ENCODE data around the gene SPACDR. TPM values are rescaled to one million over a fixed set of nuclear protein-coding genes. Genes with fewer than 3 reads are reported as not detected.

The SPACDR gene
- total RNA-seq, 1 experiment from 2014 or later = 2.9 TPM

DNA sequence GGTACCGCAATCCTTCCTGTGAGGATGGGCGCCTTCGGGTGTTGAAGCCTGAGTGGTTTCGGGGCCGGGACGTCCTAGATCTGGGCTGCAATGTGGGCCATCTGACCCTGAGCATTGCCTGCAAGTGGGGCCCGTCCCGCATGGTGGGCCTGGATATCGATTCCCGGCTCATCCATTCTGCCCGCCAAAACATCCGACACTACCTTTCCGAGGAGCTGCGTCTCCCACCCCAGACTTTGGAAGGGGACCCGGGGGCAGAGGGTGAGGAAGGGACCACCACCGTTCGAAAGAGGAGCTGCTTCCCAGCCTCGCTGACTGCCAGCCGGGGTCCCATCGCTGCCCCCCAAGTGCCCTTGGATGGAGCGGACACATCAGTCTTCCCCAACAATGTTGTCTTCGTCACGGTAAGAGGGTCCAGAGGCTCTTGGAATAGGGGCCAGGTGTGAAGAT lies 32.7 kb downstream of the SPACDR start:
- no TSS peak for BruUV-seq (replicated peaks)
- H3K27ac ChIP-seq (ENCODE audit: low read depth, low read length, poor library complexity, severe bottlenecking) = peak overlapping the region; percentile 99
- TF ChIP-seq CTCF (conservative IDR thresholded peaks at IDR 0.05; ENCODE audit: low read depth, low read length) = no peak
- TF ChIP-seq EZH2 (IDR thresholded peaks at IDR 0.05; ENCODE audit: borderline replicate concordance, low read depth, low read length, poor library complexity, severe bottlenecking) = no peak
- H3K4me1 ChIP-seq (ENCODE audit: insufficient read depth, low read length, poor library complexity, severe bottlenecking) = peaks cover 23% of the 10 kb centered on the region
- H3K36me3 ChIP-seq (ENCODE audit: insufficient read depth, low read length, poor library complexity, severe bottlenecking) = peaks cover 41% of the 10 kb centered on the region
- peak overlapping the region; percentile 93 for H3K4me3 ChIP-seq (ENCODE audit: low read depth, low read length, poor library complexity, severe bottlenecking)
- no peak for DNase-seq (ENCODE audit: low spot score)
- POLR2A ChIA-PET (ENCODE audit: low non-redundant PET) = no interaction called here
- peaks cover 4% of the 10 kb centered on the region for H3K9me3 ChIP-seq (ENCODE audit: low read depth, low read length, poor library complexity, severe bottlenecking)
- H3K27me3 ChIP-seq (replicated peaks; ENCODE audit: insufficient read depth, low read depth, low read length, poor library complexity) = no peaks in the 10 kb centered on the region
- CTCF ChIA-PET = no interaction called here
- intact Hi-C loops (cut with micrococcal nuclease; ENCODE audit: unreplicated experiment) = no loop called here

- TF ChIP-seq CTCF (conservative IDR thresholded peaks at IDR 0.05; ENCODE audit: low read depth, low read length) (no peak), EZH2 (IDR thresholded peaks at IDR 0.05; ENCODE audit: borderline replicate concordance, low read depth, low read length, poor library complexity, severe bottlenecking) (no peak)
- CTCF ChIA-PET = no interaction called here
- Histone ChIP-seq H3K36me3 (ENCODE audit: insufficient read depth, low read length, poor library complexity, severe bottlenecking) (peaks cover 41% of the 10 kb centered on the region), H3K27ac (ENCODE audit: low read depth, low read length, poor library complexity, severe bottlenecking) (peak overlapping the region; percentile 99), H3K9me3 (ENCODE audit: low read depth, low read length, poor library complexity, severe bottlenecking) (peaks cover 4% of the 10 kb centered on the region), H3K4me1 (ENCODE audit: insufficient read depth, low read length, poor library complexity, severe bottlenecking) (peaks cover 23% of the 10 kb centered on the region), H3K4me3 (ENCODE audit: low read depth, low read length, poor library complexity, severe bottlenecking) (peak overlapping the region; percentile 93), H3K27me3 (replicated peaks; ENCODE audit: insufficient read depth, low read depth, low read length, poor library complexity) (no peaks in the 10 kb centered on the region)
- POLR2A ChIA-PET (ENCODE audit: low non-redundant PET) = interaction anchor here (0.6 to 0.7 kb wide), 2 partner anchors 33 to 282 kb away, joined by 3 to 4 read pairs; partner anchors contain the start of gene LAMTOR4
- DNase-seq (ENCODE audit: low spot score) = no peak
- BruUV-seq (replicated peaks) = no TSS peak
- intact Hi-C loops (cut with micrococcal nuclease; ENCODE audit: unreplicated experiment) = no loop called here
Measured at GRCh38 chr7:100430493-100431285, 33.4 kb downstream of the SPACDR start.

GRCh38 chr7:100429637-100430492 lies 34.2 kb downstream of the SPACDR start, which contains the start of gene MEPCE:
TSS of gene MEPCE (plus strand) at chr7:100429831. CDS start at chr7:100430019, 188 bp downstream.
- CTCF ChIA-PET = interaction anchor here (0.6 to 1.3 kb wide), 2 partner anchors 313 to 436 kb away, joined by 3 to 4 read pairs; no protein-coding TSS in a partner anchor
- peak; percentile 98 for DNase-seq (ENCODE audit: low spot score)
- intact Hi-C loops (cut with micrococcal nuclease; ENCODE audit: unreplicated experiment) = no loop called here
- H3K9me3 ChIP-seq (ENCODE audit: low read depth, low read length, poor library complexity, severe bottlenecking) = peaks cover 4% of the 10 kb centered on the region
- no peak for TF ChIP-seq EZH2 (IDR thresholded peaks at IDR 0.05; ENCODE audit: borderline replicate concordance, low read depth, low read length, poor library complexity, severe bottlenecking)
- TF ChIP-seq CTCF (conservative IDR thresholded peaks at IDR 0.05; ENCODE audit: low read depth, low read length) = no peak
- POLR2A ChIA-PET (ENCODE audit: low non-redundant PET) = interaction anchor here (0.6 to 0.7 kb wide), 2 partner anchors 33 to 281 kb away, joined by 3 to 4 read pairs; partner anchors contain the start of gene LAMTOR4
- peaks cover 23% of the 10 kb centered on the region for H3K4me1 ChIP-seq (ENCODE audit: insufficient read depth, low read length, poor library complexity, severe bottlenecking)
- H3K27ac ChIP-seq (ENCODE audit: low read depth, low read length, poor library complexity, severe bottlenecking) = peak within 1 kb of the TSS; percentile 99
- TSS peak; percentile 55 for BruUV-seq (replicated peaks)
- peaks cover 40% of the 10 kb centered on the region for H3K36me3 ChIP-seq (ENCODE audit: insufficient read depth, low read length, poor library complexity, severe bottlenecking)
- no peaks in the 10 kb centered on the region for H3K27me3 ChIP-seq (replicated peaks; ENCODE audit: insufficient read depth, low read depth, low read length, poor library complexity)
- peak within 1 kb of the TSS; percentile 93 for H3K4me3 ChIP-seq (ENCODE audit: low read depth, low read length, poor library complexity, severe bottlenecking)

Measured in A673 (cell line).